ENCODE data around the gene SOHLH1. TPM values are rescaled to one million over a fixed set of nuclear protein-coding genes. Genes with fewer than 3 reads are reported as not detected.

Gene SOHLH1
- total RNA-seq, 4 donors from 2014 or later, result not detected

- DNase-seq (ENCODE audit: low spot score) (no peak), ATAC-seq (ENCODE audit: low FRiP score) (no peak)
- TF ChIP-seq CTCF (IDR thresholded peaks at IDR 0.05), result no peak
Observed at GRCh38 chr9:135728436-135729110, 29.3 kb upstream of the SOHLH1 start.

GRCh38 chr9:135727257-135727875 is 28.1 kb upstream of the SOHLH1 start:
- no peak for DNase-seq (ENCODE audit: low spot score)
- ATAC-seq (ENCODE audit: low FRiP score), result no peak
- TF ChIP-seq CTCF (IDR thresholded peaks at IDR 0.05), result no peak

- DNase-seq (ENCODE audit: low spot score) (no peak), ATAC-seq (ENCODE audit: low FRiP score) (no peak)
- no peak for TF ChIP-seq CTCF (IDR thresholded peaks at IDR 0.05)
Observed at GRCh38 chr9:135726138-135726853, 27.0 kb upstream of the SOHLH1 start.

- DNase-seq (ENCODE audit: low spot score) (no peak), ATAC-seq (ENCODE audit: low FRiP score) (no peak)
- no peak for TF ChIP-seq CTCF (IDR thresholded peaks at IDR 0.05)
Observed at GRCh38 chr9:135724186-135724787, 25.0 kb upstream of the SOHLH1 start.

- no peak for DNase-seq (ENCODE audit: low spot score)
- TF ChIP-seq CTCF (IDR thresholded peaks at IDR 0.05), result no peak
Observed at GRCh38 chr9:135722365-135722764, 23.1 kb upstream of the SOHLH1 start.

GRCh38 chr9:135719472-135719871 is 20.2 kb upstream of the SOHLH1 start:
- DNase-seq (ENCODE audit: low spot score) (no peak), ATAC-seq (ENCODE audit: low FRiP score) (no peak)
- no peak for TF ChIP-seq CTCF (IDR thresholded peaks at IDR 0.05)

More at GRCh38 chr9:135722365-135722764, 23.1 kb upstream of the SOHLH1 start:
- ATAC-seq (ENCODE audit: low FRiP score), result no peak
